Endodermal cell (in vitro differentiated cells): ENCODE data around the gene SLC12A8. TPM values are rescaled to one million over a fixed set of nuclear protein-coding genes. Genes with fewer than 3 reads are reported as not detected.

Experiments
- DNase-seq: peaks from one replicate; pipeline ENCODE4 v3.0.0-alpha.2; 2017
- H3K27ac ChIP-seq: 2 replicates; pipeline ENCODE4 v1.5.1; 2013; ENCODE audit warnings: mild to moderate bottlenecking, low read depth, low read length, moderate library complexity
- H3K27me3 ChIP-seq: 2 replicates; pipeline ENCODE4 v1.6.1; 2013; ENCODE audit warnings: mild to moderate bottlenecking, low read length, moderate library complexity; ENCODE audit not compliant: insufficient read depth, control insufficient read depth, poor library complexity, severe bottlenecking
- H3K36me3 ChIP-seq: 2 replicates; pipeline ENCODE4 v1.7.0; 2013; ENCODE audit warnings: mild to moderate bottlenecking, low read length, moderate library complexity; ENCODE audit not compliant: control insufficient read depth, insufficient read depth
- H3K4me1 ChIP-seq: one replicate; pipeline ENCODE4 v1.7.0; 2013; ENCODE audit warnings: low read length; ENCODE audit not compliant: control insufficient read depth, insufficient read depth
- H3K4me3 ChIP-seq: 2 replicates; pipeline ENCODE4 v1.5.1; 2013; ENCODE audit warnings: mild to moderate bottlenecking, low read length, moderate library complexity
- H3K9ac ChIP-seq: 2 replicates; pipeline ENCODE4 v1.6.1; 2013; ENCODE audit warnings: mild to moderate bottlenecking, low read length, moderate library complexity; ENCODE audit not compliant: poor library complexity, severe bottlenecking; ENCODE audit errors: extremely low read depth
- H3K9me3 ChIP-seq: 2 replicates; pipeline ENCODE4 v1.6.1; 2013; ENCODE audit warnings: mild to moderate bottlenecking, low read length, moderate library complexity; ENCODE audit not compliant: control insufficient read depth
- H3K27ac Mint-ChIP-seq: 2 replicates; pipeline ENCODE4 v1.8.0; 2020; ENCODE audit warnings: mixed read lengths
- H3K27me3 Mint-ChIP-seq: 2 replicates; pipeline ENCODE4 v1.8.0; 2021; ENCODE audit warnings: mild to moderate bottlenecking, mixed read lengths; ENCODE audit not compliant: insufficient read depth
- H3K36me3 Mint-ChIP-seq: 2 replicates; pipeline ENCODE4 v1.8.0; 2020; ENCODE audit warnings: low read depth, mixed read lengths
- H3K4me1 Mint-ChIP-seq: 2 replicates; pipeline ENCODE4 v1.8.0; 2020; ENCODE audit warnings: mixed read lengths
- H3K4me3 Mint-ChIP-seq: 2 replicates; pipeline ENCODE4 v1.8.0; 2020; ENCODE audit warnings: mild to moderate bottlenecking, moderate library complexity, mixed read lengths
- H3K9me3 Mint-ChIP-seq: 2 replicates; pipeline ENCODE4 v1.8.0; 2020; ENCODE audit warnings: mild to moderate bottlenecking, mixed read lengths
- CTCF ChIP-seq: fragments of 200-600 bp; sonication (generic); conservative IDR thresholded peaks from 2 replicates; pipeline ENCODE4 v1.5.0; 2021; ENCODE audit warnings: antibody characterized with exemption, mild to moderate bottlenecking
- WGBS, 2 experiments: methylation state at CpG; one replicate each; pipeline versions ENCODE4 v1.1.5 to v1.1.7; 2013; ENCODE audit warnings: missing lambda C conversion rate in 2 of 2, mixed read lengths in 1 of 2; ENCODE audit not compliant: insufficient coverage in 1 of 2, insufficient read length in 1 of 2; 5-methylcytosine and 5-hydroxymethylcytosine counted together
- total RNA-seq, 2 donors: library from RNA; stranded (reverse); fragmentation: NEBNext Ultra II Directional in 1 of 2; extraction: Animal tissue kit (Norgen Biotek cat#: 25700) in 1 of 2; gene quantifications; 2 replicates in 1 of 2; 3 replicates in 1 of 2; pipeline ENCODE4 v1.2.1, GENCODE V29; 2021

SLC12A8 gene
- total RNA-seq, 2 donors from 2014 or later, result 17.3 to 18.6 TPM

GRCh38 chr3:125053304-125053699 is 159.2 kb downstream of the SLC12A8 start:
- Mint-ChIP-seq H3K27me3 (peaks cover 10% of the 10 kb centered on the region), H3K4me3 (peak overlapping the region; percentile 78), H3K36me3 (peaks cover 12% of the 10 kb centered on the region), H3K4me1 (peaks cover 66% of the 10 kb centered on the region), H3K9me3 (no peaks in the 10 kb centered on the region), H3K27ac (no peak overlapping the region)
- Histone ChIP-seq H3K9ac (no peak overlapping the region), H3K4me3 (peak overlapping the region; percentile 69), H3K27ac (no peak overlapping the region), H3K4me1 (peaks cover 16% of the 10 kb centered on the region), H3K9me3 (no peaks in the 10 kb centered on the region), H3K36me3 (peaks cover 8% of the 10 kb centered on the region), H3K27me3 (peaks cover 5% of the 10 kb centered on the region)
- 95% methylated on average over 2 of the region's 2 CpGs; no CpG with 5 or more reads in 1 of the 2 experiments for WGBS, 2 experiments
- no peak for TF ChIP-seq CTCF
- no peak for DNase-seq

- H3K4me3 ChIP-seq, result peak overlapping the region; percentile 69
- peak overlapping the region; percentile 67 for H3K27ac Mint-ChIP-seq
- peak overlapping the region; percentile 0 for H3K27ac ChIP-seq
- H3K36me3 ChIP-seq, result peaks cover 13% of the 10 kb centered on the region
- peaks cover 16% of the 10 kb centered on the region for H3K4me1 ChIP-seq
- WGBS, 2 experiments, result 31 to 36% methylated on average over 6 to 8 of the region's 8 CpGs
- no peaks in the 10 kb centered on the region for H3K9me3 ChIP-seq
- H3K4me1 Mint-ChIP-seq, result peaks cover 61% of the 10 kb centered on the region
- peaks cover 13% of the 10 kb centered on the region for H3K36me3 Mint-ChIP-seq
- H3K27me3 ChIP-seq, result peaks cover 5% of the 10 kb centered on the region
- peak overlapping the region; percentile 32 for H3K9ac ChIP-seq
- no peaks in the 10 kb centered on the region for H3K9me3 Mint-ChIP-seq
- peaks cover 10% of the 10 kb centered on the region for H3K27me3 Mint-ChIP-seq
- TF ChIP-seq CTCF, result no peak
- DNase-seq, result peak; percentile 82
- peak overlapping the region; percentile 35 for H3K4me3 Mint-ChIP-seq
Measured at GRCh38 chr3:125052624-125053303, 159.8 kb downstream of the SLC12A8 start.

GRCh38 chr3:125051715-125052581 is 160.6 kb downstream of the SLC12A8 start:
- WGBS, 2 experiments, result 11 to 12% methylated on average over 8 to 14 of the region's 14 CpGs
- H3K27ac ChIP-seq, result peak overlapping the region; percentile 0
- Mint-ChIP-seq H3K4me1 (peaks cover 56% of the 10 kb centered on the region), H3K36me3 (peaks cover 16% of the 10 kb centered on the region), H3K9me3 (no peaks in the 10 kb centered on the region), H3K27ac (peak overlapping the region; percentile 67), H3K27me3 (peaks cover 5% of the 10 kb centered on the region), H3K4me3 (peak overlapping the region; percentile 35)
- TF ChIP-seq CTCF, result no peak
- H3K27me3 ChIP-seq, result peaks cover 5% of the 10 kb centered on the region
- peak; percentile 90 for DNase-seq
- H3K36me3 ChIP-seq, result peaks cover 14% of the 10 kb centered on the region
- peaks cover 16% of the 10 kb centered on the region for H3K4me1 ChIP-seq
- H3K9me3 ChIP-seq, result no peaks in the 10 kb centered on the region
- peak overlapping the region; percentile 32 for H3K9ac ChIP-seq
- H3K4me3 ChIP-seq, result peak overlapping the region; percentile 69
